B cell (primary cell): ENCODE measurements around the gene HIRA. TPM values are rescaled to one million over a fixed set of nuclear protein-coding genes. Genes with fewer than 3 reads are reported as not detected.
A peak's percentile ranks its signal among the peaks of the same experiment; 100 is the strongest.

Experiments used
- ATAC-seq: fragments of 200-7000 bp; cut with Tn5 transposase; one replicate; pipeline ENCODE4 v1.10.0; 2021; ENCODE audit warnings: low read depth, mild to moderate bottlenecking, moderate number of reproducible peaks, moderate library complexity
- CTCF ChIA-PET: fragments of 350-600 bp; sonication (Branson Sonifier 250); formaldehyde crosslinking; loops from one replicate; lab custom pipeline; 2021; ENCODE audit warnings: antibody characterized with exemption, inconsistent platforms; lab: Charles Lee
- POLR2A ChIA-PET: fragments of 350-600 bp; sonication (Branson Sonifier 250); formaldehyde crosslinking; loops from one replicate; lab custom pipeline; 2021; ENCODE audit warnings: antibody characterized with exemption; lab: Charles Lee
- DNase-seq: peaks from one replicate; pipeline ENCODE4 v3.0.0; 2013
- H2AFZ ChIP-seq: 2 replicates; pipeline ENCODE4 v1.6.1; 2012; ENCODE audit warnings: mild to moderate bottlenecking, low read depth, low read length; ENCODE audit not compliant: insufficient read depth, poor library complexity, severe bottlenecking
- H3K27ac ChIP-seq, 2 donors: 1 replicate in 1 of 2; 2 replicates in 1 of 2; pipeline ENCODE4 v1.5.1; 2012 to 2013; ENCODE audit warnings: low read length in 2 of 2, mild to moderate bottlenecking in 2 of 2, moderate library complexity in 1 of 2
- H3K27me3 ChIP-seq, 4 experiments: fragments of 200-600 bp in 1 of 4; sonication (generic) in 1 of 4; replicated peaks in 1 of 4; 1 replicate in 2 of 4; 2 replicates in 2 of 4; pipeline versions ENCODE4 v1.6.1 to v1.7.0; 2013 to 2016; ENCODE audit warnings: low read length in 3 of 4, mild to moderate bottlenecking in 2 of 4, mixed read lengths in 1 of 4, moderate library complexity in 1 of 4; ENCODE audit not compliant: insufficient read depth in 4 of 4, control insufficient read depth in 3 of 4; ENCODE audit errors: control extremely low read depth in 1 of 4
- H3K36me3 ChIP-seq, 2 experiments: replicated peaks in 1 of 2; 1 replicate in 1 of 2; 2 replicates in 1 of 2; pipeline versions ENCODE4 v1.6.1 to v1.7.1; 2013; ENCODE audit warnings: low read length in 1 of 2; ENCODE audit not compliant: insufficient read depth in 2 of 2, control insufficient read depth in 1 of 2; ENCODE audit errors: control extremely low read depth in 1 of 2, extremely low read depth in 1 of 2
- H3K4me1 ChIP-seq, 2 donors: fragments of 200-600 bp in 1 of 2; sonication (generic) in 1 of 2; 1 replicate in 1 of 2; 2 replicates in 1 of 2; pipeline versions ENCODE4 v1.5.1 to v1.6.1; 2013 to 2017; ENCODE audit warnings: low read length in 2 of 2; ENCODE audit not compliant: control insufficient read depth in 2 of 2, insufficient read depth in 2 of 2
- H3K4me2 ChIP-seq: replicated peaks from 2 replicates; pipeline ENCODE3; 2012; ENCODE audit warnings: mild to moderate bottlenecking, low read depth, low read length; ENCODE audit not compliant: poor library complexity, severe bottlenecking
- H3K4me3 ChIP-seq, 5 experiments: fragments of 200-600 bp in 1 of 5; sonication (generic) in 1 of 5; 1 replicate in 3 of 5; 2 replicates in 2 of 5; pipeline versions ENCODE4 v1.5.1 to v1.7.0; 2011 to 2016; ENCODE audit warnings: low read length in 4 of 5, mild to moderate bottlenecking in 4 of 5, low read depth in 2 of 5, control low read depth in 1 of 5, moderate library complexity in 1 of 5; ENCODE audit not compliant: insufficient read depth in 1 of 5; ENCODE audit errors: control extremely low read depth in 1 of 5, extremely low read depth in 1 of 5
- H3K79me2 ChIP-seq: fragments of 200-600 bp; sonication (generic); one replicate; pipeline ENCODE4 v1.6.0; 2016; ENCODE audit warnings: low read length; ENCODE audit not compliant: control insufficient read depth, insufficient read depth
- H3K9ac ChIP-seq: fragments of 200-600 bp; sonication (generic); 2 replicates; pipeline ENCODE4 v1.6.1; 2017; ENCODE audit warnings: mild to moderate bottlenecking, low read length, moderate library complexity
- H3K9me3 ChIP-seq, 3 donors: one replicate each; pipeline versions ENCODE4 v1.6.1 to v1.7.1; 2013; ENCODE audit warnings: low read length in 2 of 3; ENCODE audit not compliant: control insufficient read depth in 2 of 3, insufficient read depth in 1 of 3; ENCODE audit errors: control extremely low read depth in 1 of 3
- H4K20me1 ChIP-seq: 2 replicates; pipeline ENCODE4 v1.6.0; 2012; ENCODE audit warnings: mild to moderate bottlenecking, low read length; ENCODE audit not compliant: insufficient read depth, control insufficient read depth, poor library complexity, severe bottlenecking
- H3K27ac Mint-ChIP-seq: one replicate; pipeline ENCODE4 v1.8.0; 2021; ENCODE audit warnings: mixed read lengths
- H3K27me3 Mint-ChIP-seq: one replicate; pipeline ENCODE4 v1.8.0; 2021; ENCODE audit warnings: mixed read lengths
- H3K4me1 Mint-ChIP-seq: one replicate; pipeline ENCODE4 v1.8.0; 2021; ENCODE audit warnings: mixed read lengths
- H3K4me3 Mint-ChIP-seq: one replicate; pipeline ENCODE4 v1.8.0; 2021; ENCODE audit warnings: mixed read lengths
- H3K9me3 Mint-ChIP-seq: one replicate; pipeline ENCODE4 v1.8.0; 2022; ENCODE audit warnings: mixed read lengths; ENCODE audit not compliant: insufficient read depth
- EZH2 ChIP-seq: IDR thresholded peaks from 2 replicates; pipeline ENCODE4 v1.6.1; 2012; ENCODE audit warnings: borderline replicate concordance, low read depth, mild to moderate bottlenecking, moderate library complexity, low read length; ENCODE audit not compliant: insufficient read depth, poor library complexity, severe bottlenecking
- WGBS: methylation state at CpG from one replicate; pipeline ENCODE4 v1.1.5; 2013; ENCODE audit warnings: missing lambda C conversion rate; ENCODE audit not compliant: insufficient coverage; 5-methylcytosine and 5-hydroxymethylcytosine counted together
- intact Hi-C: fragments of 100-400 bp; cut with micrococcal nuclease; formaldehyde crosslinking; loops from one replicate; pipeline ENCODE4 v1.10.0; 2022
- polyA plus RNA-seq: library from polyadenylated mRNA; depleted of rRNA; stranded (reverse); fragments of >200 nt; gene quantifications from 2 replicates; pipeline ENCODE4 v1.2.3, GENCODE V29; 2012
- total RNA-seq, 2 donors: library from RNA; stranded (reverse); fragments of 120-200 nt in 1 of 2; gene quantifications; 1 replicate in 1 of 2; 2 replicates in 1 of 2; pipeline versions ENCODE4 v1.2.3 to v1.2.4, GENCODE V29; 2013 to 2022
- TF ChIP-seq, protein P1 (sequence below): fragments of 200-600 bp; IDR thresholded peaks from one replicate; pipeline ENCODE4 v1.8.0; 2022; ENCODE audit warnings: antibody characterized with exemption, mild to moderate bottlenecking

HIRA gene
- total and polyA plus RNA-seq, 2 donors (not counting 1 experiment from before 2014, with no cell fraction given) = 28.3 to 34.5 TPM

DNA sequence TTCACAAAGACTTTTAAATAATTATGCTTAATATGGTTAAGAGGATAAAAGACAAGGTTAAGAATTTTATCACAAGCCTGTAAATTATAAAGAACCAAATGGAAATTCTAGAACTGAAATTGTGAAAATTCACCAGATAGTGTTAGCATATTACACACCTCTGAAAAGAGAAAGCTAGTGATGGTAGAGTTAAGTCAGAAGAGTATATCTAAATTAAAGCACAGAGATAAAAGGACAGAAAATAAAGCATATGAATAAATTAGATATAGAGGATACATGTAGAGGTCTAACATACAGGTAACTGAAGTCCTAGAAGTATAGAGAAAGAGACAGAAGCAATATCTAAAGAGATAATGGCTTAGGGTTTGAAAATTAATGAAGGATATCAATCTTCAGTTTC is 135.8 kb downstream of the HIRA start:
- no peak for DNase-seq
- Histone ChIP-seq H3K27ac (no peak overlapping the region), H3K79me2 (no peaks in the 10 kb centered on the region), H4K20me1 (no peaks in the 10 kb centered on the region), H3K4me1 (peaks cover 11 to 15% of the 10 kb centered on the region in 2 donors), H3K4me2 (no peak overlapping the region), H3K36me3 (no peaks in the 10 kb centered on the region), H3K9ac (no peak overlapping the region), H3K27me3 (peaks cover 0 to 5% (median 2%) of the 10 kb centered on the region in 4 experiments), H2AFZ (no peak overlapping the region), H3K9me3 (no peaks in the 10 kb centered on the region), H3K4me3 (no peak overlapping the region)
- CTCF ChIA-PET = interaction anchor here (1.2 kb wide), 2 partner anchors 9 to 152 kb away, joined by 4 read pairs; partner anchors contain the start of gene ESS2
- Mint-ChIP-seq H3K9me3 (no peaks in the 10 kb centered on the region), H3K4me1 (peaks cover 16% of the 10 kb centered on the region), H3K27me3 (peaks cover 3% of the 10 kb centered on the region), H3K4me3 (no peak overlapping the region), H3K27ac (no peak overlapping the region)
- TF ChIP-seq EZH2 = no peak
- TF ChIP-seq, protein P1, sequence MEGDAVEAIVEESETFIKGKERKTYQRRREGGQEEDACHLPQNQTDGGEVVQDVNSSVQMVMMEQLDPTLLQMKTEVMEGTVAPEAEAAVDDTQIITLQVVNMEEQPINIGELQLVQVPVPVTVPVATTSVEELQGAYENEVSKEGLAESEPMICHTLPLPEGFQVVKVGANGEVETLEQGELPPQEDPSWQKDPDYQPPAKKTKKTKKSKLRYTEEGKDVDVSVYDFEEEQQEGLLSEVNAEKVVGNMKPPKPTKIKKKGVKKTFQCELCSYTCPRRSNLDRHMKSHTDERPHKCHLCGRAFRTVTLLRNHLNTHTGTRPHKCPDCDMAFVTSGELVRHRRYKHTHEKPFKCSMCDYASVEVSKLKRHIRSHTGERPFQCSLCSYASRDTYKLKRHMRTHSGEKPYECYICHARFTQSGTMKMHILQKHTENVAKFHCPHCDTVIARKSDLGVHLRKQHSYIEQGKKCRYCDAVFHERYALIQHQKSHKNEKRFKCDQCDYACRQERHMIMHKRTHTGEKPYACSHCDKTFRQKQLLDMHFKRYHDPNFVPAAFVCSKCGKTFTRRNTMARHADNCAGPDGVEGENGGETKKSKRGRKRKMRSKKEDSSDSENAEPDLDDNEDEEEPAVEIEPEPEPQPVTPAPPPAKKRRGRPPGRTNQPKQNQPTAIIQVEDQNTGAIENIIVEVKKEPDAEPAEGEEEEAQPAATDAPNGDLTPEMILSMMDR = no peak
- ATAC-seq = no peak
- intact Hi-C loops = no loop called here
- POLR2A ChIA-PET = no interaction called here

DNA sequence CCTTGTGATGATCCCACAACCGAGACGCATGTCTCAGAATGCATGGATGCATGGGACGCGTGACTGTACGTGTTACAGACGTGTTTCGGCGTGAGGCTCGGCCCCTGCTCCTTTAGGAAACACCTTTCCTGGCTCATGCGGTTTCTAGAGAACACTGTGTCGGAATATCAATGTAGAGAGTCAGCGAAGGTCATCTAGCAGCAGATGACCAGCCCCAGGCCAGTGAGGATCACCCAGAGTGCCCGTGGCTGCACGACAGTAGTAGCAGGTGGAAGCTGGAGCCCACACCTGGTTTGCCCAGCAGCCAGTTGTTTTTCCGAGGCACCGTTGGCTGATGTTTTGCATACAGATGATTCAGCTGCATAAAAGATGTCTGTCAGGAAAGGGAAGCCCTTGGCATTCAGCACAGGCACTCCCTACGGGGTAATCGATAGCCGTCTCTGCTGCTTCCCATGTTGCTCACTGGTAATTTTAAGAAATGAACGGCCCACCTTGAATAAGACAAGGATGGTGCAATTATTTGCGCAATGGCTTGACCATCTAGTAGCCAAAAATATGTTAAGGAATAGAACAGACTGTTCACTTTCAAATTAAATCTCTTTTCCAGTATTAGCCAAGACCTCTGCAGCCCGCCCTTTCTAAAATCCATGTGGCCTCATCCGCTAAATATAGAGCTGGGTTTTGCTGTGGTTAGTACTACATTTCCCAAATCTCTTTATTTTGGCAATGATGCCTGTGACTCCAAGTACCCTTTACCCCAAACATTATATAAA is 138.9 kb downstream of the HIRA start:
- intact Hi-C loops = loop anchor here (1.0 to 5.0 kb wide), 2 partner anchors 69 to 140 kb away; partner anchors contain the start of genes HIRA and MRPL40
- peak overlapping the region; percentile 64 to 88 (median 84) for H3K4me3 ChIP-seq
- DNase-seq = no peak
- H4K20me1 ChIP-seq = no peaks in the 10 kb centered on the region
- peak overlapping the region; percentile 79 for H3K9ac ChIP-seq
- no peaks in the 10 kb centered on the region for H3K9me3 Mint-ChIP-seq
- no peaks in the 10 kb centered on the region for H3K36me3 ChIP-seq
- no peaks in the 10 kb centered on the region for H3K9me3 ChIP-seq
- peak overlapping the region; percentile 97 for H3K4me3 Mint-ChIP-seq
- H3K27ac Mint-ChIP-seq = peak overlapping the region; percentile 94
- H3K79me2 ChIP-seq = no peaks in the 10 kb centered on the region
- peak overlapping the region; percentile 75 to 77 for H3K27ac ChIP-seq
- H3K4me2 ChIP-seq = peak overlapping the region; percentile 86
- peaks cover 24% of the 10 kb centered on the region for H3K4me1 Mint-ChIP-seq
- peaks cover 0 to 13% (median 3%) of the 10 kb centered on the region in 4 experiments for H3K27me3 ChIP-seq
- ChIA-PET POLR2A (interaction anchor here (0.6 to 1.9 kb wide), 5 partner anchors 8 to 187 kb away, joined by 3 to 10 read pairs (median 6); partner anchors contain the start of genes C22orf39, CDC45 and HIRA), CTCF (interaction anchor here (0.6 to 2.7 kb wide), 5 partner anchors 17 to 337 kb away, joined by 3 to 8 read pairs (median 3); partner anchors contain the start of gene C22orf39)
- peak overlapping the region; percentile 91 for H2AFZ ChIP-seq
- peaks cover 15 to 17% of the 10 kb centered on the region in 2 donors for H3K4me1 ChIP-seq
- peaks cover 18% of the 10 kb centered on the region for H3K27me3 Mint-ChIP-seq
- 54% methylated on average over 19 of the region's 23 CpGs for WGBS
- ATAC-seq = no peak
- TF ChIP-seq, protein P1 = no peak
- TF ChIP-seq EZH2 = no peak
